ENCODE data around the gene RABGAP1. TPM values are rescaled to one million over a fixed set of nuclear protein-coding genes. Genes with fewer than 3 reads are reported as not detected.

Gene RABGAP1
- total and polyA plus RNA-seq, 2 experiments from 2014 or later: 8.0 to 16.0 TPM

DNA sequence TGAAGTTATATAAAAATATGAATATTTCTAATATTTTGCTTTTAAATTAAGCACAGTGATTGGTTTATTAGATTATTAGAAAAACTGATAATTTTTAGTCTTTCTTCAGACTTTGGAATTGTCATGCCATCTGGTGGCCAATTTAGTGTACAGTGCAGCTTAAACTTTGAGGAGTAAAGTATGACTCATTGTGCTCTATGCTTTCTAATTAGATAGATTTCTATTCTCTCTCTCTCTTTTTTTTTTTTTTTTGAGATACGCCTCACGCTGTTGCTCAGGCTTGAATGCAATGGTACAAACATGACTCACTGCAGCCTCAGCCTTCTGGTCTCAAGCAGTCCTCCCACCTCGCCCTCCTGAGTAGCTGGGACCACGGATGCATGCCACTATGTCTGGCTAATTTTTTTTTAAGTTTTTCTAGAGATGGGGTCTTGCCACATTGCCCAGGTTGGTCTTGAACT lies 50.6 kb downstream of the RABGAP1 start:
- Histone ChIP-seq H3F3A (ENCODE audit: insufficient read depth) (peaks cover 25% of the 10 kb centered on the region), H3K4me1 (ENCODE audit: insufficient read depth) (peaks cover 5% of the 10 kb centered on the region), H3K9me3 (ENCODE audit: low read depth) (no peaks in the 10 kb centered on the region), H3K27me3 (replicated peaks; ENCODE audit: insufficient read depth) (no peaks in the 10 kb centered on the region), H3K27ac (peak overlapping the region; percentile 70), H4K20me1 (ENCODE audit: insufficient read depth) (no peaks in the 10 kb centered on the region), H3K79me2 (ENCODE audit: insufficient read depth) (no peaks in the 10 kb centered on the region), H2AFZ (no peak overlapping the region), H3K9me2 (ENCODE audit: insufficient read depth) (no peaks in the 10 kb centered on the region), H3K36me3 (ENCODE audit: low read depth) (peaks cover 35% of the 10 kb centered on the region), H3K9ac (no peak overlapping the region), H3K4me2 (ENCODE audit: unreplicated experiment) (peak overlapping the region; percentile 2), H3K4me3 (no peak overlapping the region)
- TF ChIP-seq EZH2 (IDR thresholded peaks at IDR 0.05; ENCODE audit: insufficient read depth, poor library complexity, severe bottlenecking) (no peak), EZH2phosphoT487 (IDR thresholded peaks at IDR 0.05; ENCODE audit: insufficient read depth, low read depth) (no peak)
- 6% methylated on average over 3 to 4 of the region's 4 CpGs for WGBS, 2 experiments (ENCODE audit: low coverage in 1 of 2, low lambda C conversion rate in 2 of 2, missing lambda C conversion rate in 2 of 2)
- in situ Hi-C loops (cut with MboI): no loop called here
- peak; percentile 94 for DNase-seq

DNA sequence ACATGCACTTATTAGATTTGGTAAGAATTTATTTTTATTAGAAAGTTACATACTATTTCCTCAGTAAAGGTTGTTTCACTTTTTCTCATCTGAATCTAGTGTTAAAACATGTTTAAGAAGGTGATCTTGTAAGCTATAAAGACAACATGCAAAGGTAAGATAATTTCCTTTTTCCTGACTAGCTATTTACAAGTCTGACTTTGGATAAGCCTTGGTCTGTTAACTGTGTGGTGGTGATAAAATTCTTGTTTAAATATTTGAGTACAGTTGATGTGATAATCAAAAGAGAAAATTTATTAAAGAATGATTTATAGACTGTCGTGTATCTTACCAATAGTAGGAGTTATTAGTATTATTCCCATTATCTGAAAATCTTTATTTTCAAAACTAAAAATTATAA lies 55.8 kb downstream of the RABGAP1 start:
- Histone ChIP-seq H3K79me2 (ENCODE audit: insufficient read depth) (no peaks in the 10 kb centered on the region), H3K4me3 (no peak overlapping the region), H3K9me3 (ENCODE audit: low read depth) (no peaks in the 10 kb centered on the region), H3K27ac (no peak overlapping the region), H3K36me3 (ENCODE audit: low read depth) (peaks cover 9% of the 10 kb centered on the region; the same call in 1 of the 2 replicates), H4K20me1 (ENCODE audit: insufficient read depth) (no peaks in the 10 kb centered on the region), H3K9me2 (ENCODE audit: insufficient read depth) (no peaks in the 10 kb centered on the region), H3K27me3 (replicated peaks; ENCODE audit: insufficient read depth) (no peaks in the 10 kb centered on the region), H3K9ac (no peak overlapping the region), H2AFZ (no peak overlapping the region), H3K4me1 (ENCODE audit: insufficient read depth) (peaks cover 4% of the 10 kb centered on the region), H3F3A (ENCODE audit: insufficient read depth) (no peaks in the 10 kb centered on the region), H3K4me2 (ENCODE audit: unreplicated experiment) (no peak overlapping the region)
- no peak for TF ChIP-seq EZH2 (IDR thresholded peaks at IDR 0.05; ENCODE audit: insufficient read depth, poor library complexity, severe bottlenecking)
- no peak for TF ChIP-seq EZH2phosphoT487 (IDR thresholded peaks at IDR 0.05; ENCODE audit: insufficient read depth, low read depth)
- DNase-seq: no peak
- WGBS, 2 experiments (ENCODE audit: low coverage in 1 of 2, low lambda C conversion rate in 2 of 2, missing lambda C conversion rate in 2 of 2): 87 to 98% methylated on average over 1 of the region's 1 CpG
- in situ Hi-C loops (cut with MboI): no loop called here

GRCh38 chr9:122998448-122998847 lies 57.6 kb downstream of the RABGAP1 start:
- no peaks in the 10 kb centered on the region for H3K79me2 ChIP-seq (ENCODE audit: insufficient read depth)
- no peak overlapping the region for H3K4me3 ChIP-seq
- in situ Hi-C loops (cut with MboI): no loop called here
- H3K9me2 ChIP-seq (ENCODE audit: insufficient read depth): no peaks in the 10 kb centered on the region
- H3K27ac ChIP-seq: no peak overlapping the region
- no peak overlapping the region for H2AFZ ChIP-seq
- peaks cover 5% of the 10 kb centered on the region; the same call in 1 of the 2 replicates for H3F3A ChIP-seq (ENCODE audit: insufficient read depth)
- H3K36me3 ChIP-seq (ENCODE audit: low read depth): peaks cover 9% of the 10 kb centered on the region; the same call in 1 of the 2 replicates
- TF ChIP-seq EZH2phosphoT487 (IDR thresholded peaks at IDR 0.05; ENCODE audit: insufficient read depth, low read depth): no peak
- 96 to 99% methylated on average over 5 of the region's 5 CpGs for WGBS, 2 experiments (ENCODE audit: low coverage in 1 of 2, low lambda C conversion rate in 2 of 2, missing lambda C conversion rate in 2 of 2)
- no peaks in the 10 kb centered on the region for H3K27me3 ChIP-seq (replicated peaks; ENCODE audit: insufficient read depth)
- no peak for DNase-seq
- no peaks in the 10 kb centered on the region for H4K20me1 ChIP-seq (ENCODE audit: insufficient read depth)
- H3K4me2 ChIP-seq (ENCODE audit: unreplicated experiment): no peak overlapping the region
- no peak overlapping the region for H3K9ac ChIP-seq
- no peaks in the 10 kb centered on the region for H3K9me3 ChIP-seq (ENCODE audit: low read depth)
- peaks cover 4% of the 10 kb centered on the region; the same call in 1 of the 2 replicates for H3K4me1 ChIP-seq (ENCODE audit: insufficient read depth)

- peaks cover 9% of the 10 kb centered on the region for H3K36me3 ChIP-seq (ENCODE audit: low read depth)
- H3K4me1 ChIP-seq (ENCODE audit: insufficient read depth): peaks cover 8% of the 10 kb centered on the region; the same call in 1 of the 2 replicates
- peaks cover 5% of the 10 kb centered on the region; the same call in 1 of the 2 replicates for H3F3A ChIP-seq (ENCODE audit: insufficient read depth)
- no peak overlapping the region for H3K4me3 ChIP-seq
- no peaks in the 10 kb centered on the region for H3K9me3 ChIP-seq (ENCODE audit: low read depth)
- no peaks in the 10 kb centered on the region for H3K9me2 ChIP-seq (ENCODE audit: insufficient read depth)
- H4K20me1 ChIP-seq (ENCODE audit: insufficient read depth): no peaks in the 10 kb centered on the region
- H3K79me2 ChIP-seq (ENCODE audit: insufficient read depth): no peaks in the 10 kb centered on the region
- TF ChIP-seq EZH2 (IDR thresholded peaks at IDR 0.05; ENCODE audit: insufficient read depth, poor library complexity, severe bottlenecking): no peak
- no peak for TF ChIP-seq EZH2phosphoT487 (IDR thresholded peaks at IDR 0.05; ENCODE audit: insufficient read depth, low read depth)
- in situ Hi-C loops (cut with MboI): no loop called here
- no peak overlapping the region for H3K27ac ChIP-seq
- H3K27me3 ChIP-seq (replicated peaks; ENCODE audit: insufficient read depth): no peaks in the 10 kb centered on the region
- H3K9ac ChIP-seq: no peak overlapping the region
- DNase-seq: peak; percentile 17
- no peak overlapping the region for H3K4me2 ChIP-seq (ENCODE audit: unreplicated experiment)
- 92 to 93% methylated on average over 1 of the region's 1 CpG for WGBS, 2 experiments (ENCODE audit: low coverage in 1 of 2, low lambda C conversion rate in 2 of 2, missing lambda C conversion rate in 2 of 2)
- H2AFZ ChIP-seq: no peak overlapping the region
Measured at GRCh38 chr9:123000371-123001068, 59.7 kb downstream of the RABGAP1 start.
